Measurements from ENCODE around the gene CPVL.

- TF ChIP-seq CTCF (IDR thresholded peaks at IDR 0.05; ENCODE audit: insufficient read depth, low read depth, low read length) (no peak), EZH2 (IDR thresholded peaks at IDR 0.05; ENCODE audit: insufficient read depth, low read length) (peak; percentile 89)
These were observed 48.5 kb upstream of the CPVL start, which contains the start of gene CHN2 for GRCh38 chr7:29194594-29195427.
